ENCODE measurements around the gene SELP.

SELP gene

DNA sequence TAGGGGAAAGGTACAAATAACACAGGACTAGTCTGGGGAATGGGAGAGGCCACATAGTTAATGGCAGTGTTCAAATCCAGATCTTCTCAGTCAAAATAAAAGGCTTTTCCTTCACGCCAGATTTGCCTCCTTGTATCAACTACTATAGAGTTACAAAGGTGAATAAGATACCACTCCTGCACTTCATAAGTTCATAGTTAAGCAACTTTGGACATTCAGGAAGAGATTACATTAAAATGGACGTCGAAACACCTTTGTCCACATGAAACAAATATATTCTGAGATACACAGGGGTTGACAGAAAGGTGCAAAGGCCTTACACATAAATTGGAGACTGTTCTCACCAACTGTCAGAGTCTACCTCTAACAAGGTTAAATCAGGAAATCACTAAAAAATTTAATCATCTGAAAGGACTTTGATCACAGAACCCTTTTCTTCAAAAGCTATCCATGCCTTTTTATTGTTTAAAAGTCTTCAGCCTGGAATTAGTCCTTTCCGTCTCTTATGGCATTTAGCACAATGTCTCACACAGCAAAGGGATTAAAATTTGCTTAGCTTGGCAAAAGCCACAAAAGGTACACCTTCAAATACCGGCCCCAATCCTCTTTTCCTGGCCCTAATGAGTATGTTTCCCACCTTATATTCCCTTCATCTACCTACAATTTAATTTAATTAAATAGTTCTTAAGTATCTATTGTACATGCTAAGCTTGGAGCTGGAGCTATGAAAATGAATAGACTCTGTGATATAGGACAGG is 51.8 kb downstream of the SELP start:
- H3K4me3 ChIP-seq (ENCODE audit: low read depth, low read length), result no peak overlapping the region

DNA sequence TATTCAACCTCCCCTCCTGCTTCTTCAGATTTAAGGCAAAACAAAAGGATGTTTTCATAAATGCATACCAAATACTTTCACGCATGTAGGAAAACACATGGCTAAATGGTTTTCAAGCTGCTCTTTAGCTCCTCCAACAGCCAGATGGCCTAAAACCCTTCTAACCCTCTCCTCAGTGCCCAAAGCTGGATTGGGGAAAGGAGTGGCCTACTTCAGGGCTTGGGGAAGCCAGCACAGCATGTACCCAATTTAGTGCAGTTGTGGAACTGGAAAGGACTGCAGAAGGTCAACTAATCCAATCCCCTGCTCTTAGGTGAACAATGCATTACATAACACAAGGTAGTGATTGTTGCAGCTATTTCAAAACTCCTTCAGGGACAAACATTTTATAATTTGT is 53.0 kb downstream of the SELP start:
- no peak overlapping the region for H3K4me3 ChIP-seq (ENCODE audit: low read depth, low read length)

- no peak overlapping the region for H3K4me3 ChIP-seq (ENCODE audit: low read depth, low read length)
Observed at GRCh38 chr1:169576241-169576934, 53.5 kb downstream of the SELP start.

DNA sequence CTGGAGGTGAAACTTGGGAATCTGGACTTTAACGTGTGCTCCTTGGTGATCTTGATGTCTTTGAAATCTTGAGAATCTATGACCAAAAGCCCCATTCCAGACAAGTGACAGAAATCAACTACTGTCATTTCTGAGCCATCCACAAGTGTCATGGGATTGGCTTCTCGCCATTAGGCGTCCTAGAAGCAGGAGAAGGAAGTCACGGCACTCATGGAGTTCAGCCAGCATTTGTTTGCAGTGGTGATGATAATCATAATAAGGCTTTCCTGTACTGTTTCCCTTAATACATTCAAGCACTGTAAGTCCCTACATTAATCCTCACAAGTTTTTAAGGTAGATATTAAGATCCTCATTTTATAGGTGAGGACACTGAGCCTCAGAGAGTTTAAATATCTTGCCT is 55.6 kb downstream of the SELP start:
- no peak overlapping the region for H3K4me3 ChIP-seq (ENCODE audit: low read depth, low read length)

- H3K4me3 ChIP-seq (ENCODE audit: low read depth, low read length), result no peak overlapping the region
Observed at GRCh38 chr1:169572187-169572586, 57.7 kb downstream of the SELP start.

GRCh38 chr1:169571450-169571849 is 58.5 kb downstream of the SELP start:
- no peak overlapping the region for H3K4me3 ChIP-seq (ENCODE audit: low read depth, low read length)

- no peak overlapping the region for H3K4me3 ChIP-seq (ENCODE audit: low read depth, low read length)
Observed at GRCh38 chr1:169570172-169570574, 59.8 kb downstream of the SELP start.

DNA sequence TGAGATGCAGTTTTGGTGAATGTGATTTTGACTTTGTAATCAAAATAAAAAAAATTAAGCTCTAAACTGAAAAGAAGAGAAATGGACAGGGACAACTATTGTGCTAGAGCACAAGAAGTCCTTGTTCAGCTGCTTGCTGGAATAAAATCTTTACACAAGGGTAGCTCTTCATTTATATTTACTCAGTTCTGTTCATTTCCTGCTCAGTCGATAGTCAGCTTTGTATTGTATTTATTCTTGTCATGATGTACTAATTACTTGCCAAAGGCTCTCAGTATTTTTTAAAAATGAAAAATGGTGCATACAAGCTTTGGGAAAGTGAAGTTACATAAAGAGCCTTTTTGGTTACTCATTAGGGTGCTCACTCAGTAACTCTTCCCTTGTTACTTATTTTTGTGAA is 61.4 kb downstream of the SELP start:
- H3K4me3 ChIP-seq (ENCODE audit: low read depth, low read length), result no peak overlapping the region

DNA sequence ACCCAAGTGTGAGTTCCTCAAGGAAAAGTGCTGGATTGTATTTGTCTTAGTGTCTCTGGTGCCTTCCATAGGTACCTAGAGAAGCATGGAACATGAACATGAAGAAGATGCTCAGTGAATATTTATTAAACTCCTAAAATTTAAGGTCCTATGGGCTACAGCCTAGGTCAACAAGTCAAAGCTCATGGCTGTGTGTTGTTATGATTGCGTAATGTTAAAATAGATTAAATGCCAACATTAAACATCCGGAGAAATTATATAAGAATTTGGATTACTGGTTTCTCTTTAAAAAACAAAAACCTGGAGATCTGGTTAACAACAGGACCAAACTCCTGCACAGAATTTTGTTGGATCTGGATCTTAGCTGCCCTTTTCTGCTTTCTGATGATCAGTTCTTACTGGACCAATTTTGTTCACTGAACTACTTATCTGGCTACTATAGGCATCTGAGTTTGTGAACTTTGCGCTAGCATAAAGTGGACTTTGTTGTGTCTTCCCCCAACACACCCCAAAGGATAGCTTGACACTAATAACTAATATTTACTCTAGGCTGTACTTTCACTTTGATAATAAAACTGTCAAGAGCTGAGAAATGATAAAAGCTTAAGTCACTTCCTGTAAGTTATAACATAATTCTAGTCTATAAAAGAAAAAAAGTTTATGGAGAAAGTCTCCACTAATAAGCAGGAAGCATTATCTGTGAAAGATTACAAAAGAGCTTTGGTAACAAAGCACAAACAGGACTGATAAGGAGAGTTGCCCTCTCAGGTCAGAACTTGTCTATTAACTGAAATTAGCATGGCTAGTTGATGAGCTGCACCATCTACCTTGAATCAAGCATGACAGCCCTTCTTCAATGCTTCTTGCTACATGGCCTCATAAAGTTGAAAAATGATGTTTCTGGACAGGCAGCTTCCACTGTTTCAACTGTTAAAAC is 64.3 kb downstream of the SELP start:
- no peak overlapping the region for H3K4me3 ChIP-seq (ENCODE audit: low read depth, low read length)

DNA sequence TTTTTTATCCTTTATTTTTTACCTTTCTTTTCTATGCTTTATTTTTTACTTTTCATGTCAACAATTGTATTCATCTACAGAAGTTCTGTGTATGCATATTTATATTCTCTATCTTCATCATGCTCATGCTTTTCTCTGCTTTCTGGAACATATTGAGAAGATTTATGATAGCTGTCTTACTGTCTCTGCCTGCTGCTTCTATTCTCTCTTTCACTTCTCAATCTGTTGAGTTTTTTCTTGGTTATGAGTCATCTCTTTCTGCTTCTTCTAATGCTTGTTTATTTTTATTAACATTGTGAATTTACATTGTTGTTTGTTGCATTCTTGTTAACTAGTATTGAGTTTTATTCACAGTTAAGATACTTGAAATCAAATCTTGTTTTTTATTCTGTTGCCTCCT is 66.3 kb downstream of the SELP start:
- H3K4me3 ChIP-seq (ENCODE audit: low read depth, low read length), result no peak overlapping the region

GRCh38 chr1:169563019-169563615 is 66.8 kb downstream of the SELP start:
- H3K4me3 ChIP-seq (ENCODE audit: low read depth, low read length), result no peak overlapping the region

- H3K4me3 ChIP-seq (ENCODE audit: low read depth, low read length), result no peak overlapping the region
Observed at GRCh38 chr1:169561692-169562091, 68.2 kb downstream of the SELP start.

DNA sequence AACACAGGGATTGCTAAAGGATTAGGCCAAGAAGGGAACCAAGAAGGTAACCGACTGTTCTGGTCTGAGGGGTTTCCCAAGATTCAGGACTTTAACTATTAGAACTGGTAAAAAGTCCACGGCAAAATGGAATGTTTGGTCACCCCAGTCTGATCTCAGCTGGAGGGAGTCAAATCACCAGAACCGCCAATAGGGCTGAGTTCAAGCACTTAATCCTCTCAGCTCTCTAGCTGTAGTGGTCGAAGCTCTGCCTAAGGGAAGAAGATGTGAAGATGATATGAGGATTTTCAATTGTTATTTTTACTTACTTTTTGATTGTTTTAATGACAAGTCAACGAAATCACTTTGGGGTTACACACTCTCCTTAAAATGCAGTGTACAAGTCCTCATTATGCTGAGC is 72.8 kb downstream of the SELP start:
- no peak overlapping the region for H3K4me3 ChIP-seq (ENCODE audit: low read depth, low read length)

DNA sequence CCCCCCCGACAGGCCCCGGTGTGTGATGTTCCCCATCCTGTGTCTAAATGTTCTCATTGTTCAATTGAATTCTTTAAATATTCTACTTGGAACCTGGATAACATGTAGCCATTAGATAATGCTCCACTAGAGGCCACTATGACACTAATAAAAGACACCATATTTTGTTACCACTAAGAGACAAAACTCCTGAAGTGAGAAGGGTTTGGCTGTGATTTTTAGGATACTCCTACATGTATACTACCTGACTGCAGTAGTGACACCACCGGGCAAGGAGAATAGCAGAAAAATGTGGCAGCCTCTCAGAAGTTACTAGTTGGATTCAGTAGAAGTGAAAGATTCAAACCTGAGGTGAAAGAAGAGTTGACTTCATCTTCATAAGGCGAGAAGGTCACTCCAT is 79.6 kb downstream of the SELP start:
- no peak overlapping the region for H3K4me3 ChIP-seq (ENCODE audit: low read depth, low read length)

DNA sequence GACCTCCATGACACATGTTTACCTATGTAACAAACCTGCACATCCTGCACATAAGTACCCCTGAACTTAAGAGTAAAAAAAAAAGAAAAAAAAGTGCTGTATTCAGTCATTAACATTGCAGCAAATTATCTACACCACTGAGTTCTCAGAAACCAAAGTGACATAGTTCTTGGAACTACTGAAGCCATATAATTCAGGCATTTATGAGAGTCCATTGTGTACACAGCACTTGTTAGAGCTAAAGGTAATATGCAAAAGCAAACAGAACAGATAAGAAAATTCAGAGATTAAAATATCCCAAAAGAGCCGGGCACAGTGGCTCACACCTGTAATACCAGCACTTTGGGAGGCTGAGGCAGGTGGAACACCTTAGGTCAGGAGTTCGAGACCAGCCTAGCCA is 81.6 kb downstream of the SELP start:
- no peak overlapping the region for H3K4me3 ChIP-seq (ENCODE audit: low read depth, low read length)

DNA sequence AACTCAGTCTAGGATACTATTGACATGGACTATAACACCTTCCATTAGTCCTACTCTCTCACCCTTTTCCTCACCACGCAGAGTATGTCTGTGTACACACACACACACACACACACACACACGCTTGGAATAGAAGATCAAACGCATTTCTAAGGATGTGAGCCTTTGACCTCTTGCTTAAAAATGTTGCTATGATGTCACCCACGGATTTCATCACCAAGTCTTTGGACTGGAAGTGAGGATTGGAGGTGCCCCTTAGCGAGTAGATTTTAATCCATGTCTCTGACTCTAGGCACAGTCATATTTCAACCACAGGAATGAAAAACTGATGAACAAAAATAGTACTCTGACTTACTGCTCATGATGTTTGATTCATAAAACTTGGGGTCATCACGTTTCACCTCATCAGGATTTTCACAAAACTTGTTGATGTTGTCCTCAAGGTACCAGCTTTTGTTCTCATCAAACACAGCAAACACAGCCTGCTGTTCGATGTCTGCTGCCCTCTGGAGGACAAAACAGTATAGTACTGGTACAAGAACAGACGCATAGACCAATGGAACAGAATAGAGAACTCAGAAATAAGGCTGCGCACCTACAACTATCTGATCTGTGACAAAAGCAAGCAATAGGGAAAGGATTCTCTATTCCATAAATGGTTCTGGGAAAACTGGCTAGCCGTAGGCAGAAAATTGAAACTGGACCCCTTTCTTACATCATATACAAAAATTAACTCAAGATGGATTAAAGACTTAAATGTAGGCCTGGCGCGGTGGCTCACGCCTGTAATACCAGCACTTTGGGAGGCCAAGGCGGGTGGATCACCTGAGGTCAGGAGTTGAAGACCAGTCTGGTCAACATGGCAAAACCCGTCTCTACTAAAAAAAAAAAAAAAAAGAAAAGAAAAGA is 83.6 kb downstream of the SELP start:
- H3K4me3 ChIP-seq (ENCODE audit: low read depth, low read length), result no peak overlapping the region

DNA sequence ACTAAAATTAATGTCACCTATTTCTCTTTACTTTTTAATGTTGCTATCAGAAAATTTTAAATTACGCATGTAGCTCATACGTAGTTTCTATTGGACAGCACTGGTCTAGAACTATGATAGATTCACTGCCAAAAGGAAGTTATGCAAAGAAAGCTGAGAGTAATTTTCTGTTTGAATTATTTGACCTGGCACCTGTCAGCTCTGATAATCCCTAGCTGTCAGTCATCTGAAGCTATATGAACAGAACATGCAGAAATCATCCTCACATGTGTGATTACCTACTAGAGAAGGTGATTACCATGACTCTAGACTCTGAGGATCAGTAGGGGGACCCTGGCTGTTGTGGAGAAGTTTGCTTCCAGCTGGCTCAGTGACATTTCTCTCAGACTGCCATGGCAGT is 84.5 kb downstream of the SELP start:
- H3K4me3 ChIP-seq (ENCODE audit: low read depth, low read length), result no peak overlapping the region

DNA sequence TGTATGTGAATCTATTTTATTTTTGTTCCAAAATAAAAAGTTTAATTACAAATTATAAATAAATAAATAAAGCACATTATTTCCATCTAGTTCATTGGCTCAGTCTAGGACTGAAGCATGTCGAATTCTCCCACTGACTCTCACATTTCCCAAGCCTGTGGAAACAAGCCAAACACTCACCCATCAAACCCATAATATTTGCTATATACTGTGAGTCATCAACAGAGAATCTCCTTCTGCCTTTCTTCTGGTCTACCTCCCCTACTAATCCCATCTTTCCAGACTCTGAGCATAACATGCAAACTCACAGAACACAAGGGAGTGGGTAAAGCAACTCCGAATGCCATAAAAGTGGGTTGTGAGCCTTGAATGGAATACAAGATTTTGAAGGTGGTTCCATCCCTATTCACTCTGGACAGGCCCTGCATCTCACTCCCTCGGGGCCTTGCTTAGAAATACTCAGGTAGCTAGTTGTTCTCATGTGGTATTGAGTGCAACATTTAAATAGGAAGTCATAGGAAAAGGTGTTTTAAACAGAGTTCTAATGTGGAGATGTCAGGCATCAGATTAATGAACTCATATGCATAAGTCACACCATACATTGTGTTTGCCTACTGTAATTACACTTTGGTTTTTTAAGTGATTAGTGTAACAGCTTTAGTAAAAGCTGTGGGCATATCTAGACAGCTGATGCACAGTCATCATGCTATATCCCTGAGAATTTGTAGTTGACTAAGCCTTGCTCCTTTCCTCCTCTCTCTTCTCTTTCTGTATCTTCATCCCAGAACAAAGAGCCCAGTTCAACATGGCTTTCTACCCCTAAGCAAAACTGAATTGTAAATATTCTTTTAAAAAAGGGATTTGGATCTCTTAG is 90.7 kb downstream of the SELP start:
- H3K4me3 ChIP-seq (ENCODE audit: low read depth, low read length), result no peak overlapping the region

Data from iPS-11a (cell line).